T-cell (primary cell): ENCODE data around the gene PCLAF. TPM values are rescaled to one million over a fixed set of nuclear protein-coding genes. Genes with fewer than 3 reads are reported as not detected.
"Not testable (repeated sequence)": the region's sequence is repeated elsewhere in the genome, so short reads cannot be mapped to it uniquely, and the experiment has no call there.

Experiments used
- ATAC-seq, 4 experiments: fragments of 200-7000 bp in 3 of 4; fragments of 150-1000 bp in 1 of 4; cut with Tn5 transposase; replicated peaks in 1 of 4; 1 replicate in 3 of 4; 2 replicates in 1 of 4; pipeline ENCODE4 v1.10.0; 2021; ENCODE audit warnings: moderate library complexity in 3 of 4, mild to moderate bottlenecking in 2 of 4, moderate number of reproducible peaks in 1 of 4
- CTCF ChIA-PET, 2 donors: fragments of 300-600 bp; sonication (Branson Sonifier 250); formaldehyde crosslinking; loops; one replicate each; lab custom pipeline; 2022; ENCODE audit warnings: antibody characterized with exemption in 2 of 2; lab: Charles Lee
- POLR2A ChIA-PET, 2 donors: fragments of 300-600 bp; sonication (Branson Sonifier 250); formaldehyde crosslinking; loops; one replicate each; lab custom pipeline; 2022; ENCODE audit warnings: antibody characterized with exemption in 2 of 2; lab: Charles Lee
- DNase-seq, 35 experiments: peaks; one replicate each; pipeline versions ENCODE4 v3.0.0 to v3.0.0-alpha.2; 2013 to 2023
- H3K27ac ChIP-seq: one replicate; pipeline ENCODE4 v1.5.1; 2013; ENCODE audit warnings: low read length
- H3K27me3 ChIP-seq, 2 experiments: replicated peaks in 1 of 2; 1 replicate in 1 of 2; 2 replicates in 1 of 2; pipeline versions ENCODE4 v1.6.1 to v1.7.0; 2013; ENCODE audit warnings: low read length in 1 of 2, mixed read lengths in 1 of 2; ENCODE audit not compliant: control insufficient read depth in 2 of 2, insufficient read depth in 2 of 2; ENCODE audit errors: extremely low read depth in 1 of 2
- H3K36me3 ChIP-seq, 2 donors: 1 replicate in 1 of 2; 2 replicates in 1 of 2; pipeline versions ENCODE4 v1.6.1 to v1.7.0; 2013; ENCODE audit warnings: low read length in 1 of 2; ENCODE audit not compliant: control insufficient read depth in 2 of 2, insufficient read depth in 1 of 2; ENCODE audit errors: extremely low read depth in 1 of 2
- H3K4me1 ChIP-seq, 2 experiments: 1 replicate in 1 of 2; 2 replicates in 1 of 2; pipeline versions ENCODE4 v1.6.1 to v1.7.0; 2013; ENCODE audit warnings: low read length in 2 of 2, mixed read lengths in 1 of 2; ENCODE audit not compliant: insufficient read depth in 2 of 2, control insufficient read depth in 1 of 2; ENCODE audit errors: extremely low read depth in 1 of 2
- H3K4me3 ChIP-seq, 2 donors: 1 replicate in 1 of 2; 2 replicates in 1 of 2; pipeline versions ENCODE4 v1.5.1 to v1.7.0; 2013; ENCODE audit warnings: mild to moderate bottlenecking in 2 of 2, low read length in 1 of 2, moderate library complexity in 1 of 2; ENCODE audit not compliant: control insufficient read depth in 1 of 2; ENCODE audit errors: extremely low read depth in 1 of 2
- H3K9me3 ChIP-seq: 2 replicates; pipeline ENCODE4 v1.7.0; 2013
- H3K27ac Mint-ChIP-seq, 2 donors: one replicate each; pipeline ENCODE4 v1.8.0; 2020 to 2021; ENCODE audit warnings: mild to moderate bottlenecking in 2 of 2, mixed read lengths in 2 of 2
- H3K27me3 Mint-ChIP-seq, 2 donors: one replicate each; pipeline ENCODE4 v1.8.0; 2021 to 2022; ENCODE audit warnings: mixed read lengths in 2 of 2
- H3K36me3 Mint-ChIP-seq: one replicate; pipeline ENCODE4 v1.8.0; 2021; ENCODE audit warnings: mixed read lengths
- H3K4me1 Mint-ChIP-seq, 3 donors: one replicate each; pipeline ENCODE4 v1.8.0; 2020 to 2022; ENCODE audit warnings: mixed read lengths in 3 of 3, mild to moderate bottlenecking in 1 of 3
- H3K4me3 Mint-ChIP-seq, 3 donors: one replicate each; pipeline ENCODE4 v1.8.0; 2020 to 2022; ENCODE audit warnings: mild to moderate bottlenecking in 3 of 3, mixed read lengths in 3 of 3, moderate library complexity in 3 of 3
- H3K9me3 Mint-ChIP-seq, 3 donors: one replicate each; pipeline ENCODE4 v1.8.0; 2020 to 2022; ENCODE audit warnings: mixed read lengths in 3 of 3
- WGBS: methylation state at CpG from one replicate; pipeline ENCODE4 v1.1.5; 2013; ENCODE audit warnings: missing lambda C conversion rate; ENCODE audit not compliant: insufficient coverage; 5-methylcytosine and 5-hydroxymethylcytosine counted together
- total RNA-seq, 35 experiments: library from RNA in 6 of 35; stranded (reverse) in 6 of 35; fragments of 120-200 nt in 1 of 35; gene quantifications; one replicate each; pipeline versions ENCODE4 v1.2.1 to v1.2.4 and lab custom pipeline; 2013 to 2026

Gene PCLAF
- total RNA-seq, 5 donors from 2014 or later (not counting 1 experiment from before 2014, with no cell fraction given) = 0.96 to 2.4 (median 1.6) TPM

DNA sequence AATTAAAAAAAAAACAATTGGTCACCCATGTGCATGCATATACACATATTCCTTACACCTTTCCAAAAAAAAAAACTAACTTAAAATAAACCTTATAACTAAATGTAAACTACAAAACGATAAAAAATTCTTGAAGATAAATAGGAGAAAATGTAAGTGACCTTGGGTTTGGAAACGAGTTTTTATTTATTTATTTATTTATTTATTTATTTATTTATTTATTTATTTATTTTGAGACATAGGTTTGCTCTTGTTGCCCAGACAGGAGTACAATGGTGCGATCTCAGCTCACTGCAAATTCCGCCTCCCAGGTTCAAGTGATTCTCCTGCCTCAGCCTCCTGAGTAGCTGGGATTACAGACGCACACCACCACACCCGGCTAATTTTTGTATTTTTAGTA lies 35.0 kb downstream of the PCLAF start:
- ATAC-seq, H3K27ac ChIP-seq, H3K27me3 Mint-ChIP-seq, POLR2A ChIA-PET, DNase-seq, H3K9me3 ChIP-seq, CTCF ChIA-PET, H3K4me1 ChIP-seq, H3K4me3 Mint-ChIP-seq, H3K4me3 ChIP-seq, H3K27ac Mint-ChIP-seq, H3K9me3 Mint-ChIP-seq, H3K27me3 ChIP-seq: not testable (repeated sequence)
- H3K36me3 ChIP-seq = peaks cover 3 to 20% of the 10 kb centered on the region in 2 donors
- H3K36me3 Mint-ChIP-seq = peaks cover 31% of the 10 kb centered on the region
- peaks cover 30 to 39% (median 33%) of the 10 kb centered on the region in 3 donors for H3K4me1 Mint-ChIP-seq
- no CpG with 5 or more reads among the region's 6 CpGs for WGBS

DNA sequence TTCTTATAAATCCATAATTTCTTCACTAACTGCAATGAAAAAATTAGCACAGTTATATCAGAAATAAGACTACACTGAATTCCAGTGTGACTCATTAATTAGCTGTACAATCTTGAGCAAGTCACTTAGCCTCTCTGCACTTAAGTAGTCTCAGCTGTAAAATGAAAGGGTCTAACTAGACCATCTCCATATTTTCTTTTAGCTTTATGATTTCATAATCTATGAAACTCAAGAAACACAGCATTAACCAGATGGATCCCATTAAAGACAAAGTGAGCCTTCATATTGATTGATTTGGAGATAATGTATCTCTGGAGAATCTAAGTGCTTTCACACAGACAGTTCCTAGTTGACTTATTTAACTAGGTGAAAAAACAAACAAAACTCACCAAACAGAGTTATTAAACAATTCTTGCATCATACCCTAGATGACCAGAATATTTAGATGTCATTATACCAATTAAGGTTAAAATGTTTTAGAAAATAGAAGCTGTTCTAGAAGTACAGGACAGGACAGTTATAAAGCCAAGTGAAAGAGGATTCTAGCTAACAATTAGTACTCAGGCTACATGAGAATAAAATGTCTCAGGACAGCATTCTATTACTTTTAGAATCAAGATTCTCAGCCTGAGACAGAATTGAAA lies 36.5 kb downstream of the PCLAF start:
- Histone ChIP-seq H3K9me3 (no peaks in the 10 kb centered on the region), H3K27ac (no peak overlapping the region), H3K27me3 (no peaks in the 10 kb centered on the region), H3K36me3 (peaks cover 3 to 26% of the 10 kb centered on the region in 2 donors), H3K4me3 (no peak overlapping the region), H3K4me1 (no peaks in the 10 kb centered on the region)
- no peaks in the 10 kb centered on the region for H3K9me3 Mint-ChIP-seq
- ChIA-PET POLR2A (interaction anchor here in 1 of 2 donors (0.6 kb wide), 1 partner anchor 78 kb away, joined by 17 read pairs; no protein-coding TSS in a partner anchor), CTCF (no interaction called here)
- ATAC-seq = no peak
- no peaks in the 10 kb centered on the region for H3K27me3 Mint-ChIP-seq
- DNase-seq = no peak
- H3K36me3 Mint-ChIP-seq = peaks cover 36% of the 10 kb centered on the region
- peaks cover 29 to 39% (median 30%) of the 10 kb centered on the region in 3 donors for H3K4me1 Mint-ChIP-seq
- no peak overlapping the region for H3K27ac Mint-ChIP-seq
- no peak overlapping the region for H3K4me3 Mint-ChIP-seq

DNA sequence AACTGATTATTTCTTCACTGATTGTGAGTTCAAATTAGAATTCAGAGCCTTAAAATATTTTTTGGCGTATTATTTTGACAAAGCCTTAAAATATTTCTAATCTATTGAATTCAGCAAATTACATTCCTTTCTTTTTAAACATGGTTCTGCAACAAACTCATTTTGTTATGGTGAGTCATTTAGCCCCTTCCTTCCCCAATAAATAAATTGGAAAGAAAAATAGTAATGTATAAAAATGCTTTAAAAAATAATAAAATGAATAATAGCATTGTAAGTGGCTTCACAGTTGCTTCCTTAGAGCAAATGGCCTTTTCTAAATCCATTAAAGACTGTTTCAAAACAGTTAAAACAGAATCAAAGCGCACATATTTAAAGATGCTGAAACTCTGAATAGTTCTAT lies 37.4 kb downstream of the PCLAF start:
- CTCF ChIA-PET = no interaction called here
- H3K27ac Mint-ChIP-seq = no peak overlapping the region

DNA sequence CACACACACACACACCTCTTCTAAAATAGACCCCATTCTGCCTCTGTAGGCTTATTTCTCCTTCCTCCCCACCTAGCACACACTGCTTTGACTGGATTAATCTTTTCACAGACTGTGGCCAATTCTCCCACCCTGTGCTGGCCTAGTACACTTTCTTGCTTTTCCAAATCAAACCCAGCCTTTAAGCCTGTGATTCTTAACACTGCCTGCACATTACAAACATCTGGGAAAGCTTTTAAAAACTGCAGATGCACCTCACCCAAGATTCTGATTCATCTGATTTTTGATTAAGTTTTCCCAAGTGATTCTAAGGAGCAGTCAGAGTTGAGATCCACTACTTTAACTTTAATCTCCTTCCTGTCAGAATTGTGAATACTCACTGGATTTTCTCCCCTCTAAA lies 38.0 kb downstream of the PCLAF start:
- H3K27ac Mint-ChIP-seq = peak overlapping the region in 1 of 2 donors; percentile 1
- CTCF ChIA-PET = no interaction called here
- ATAC-seq = no peak

More for the DNA sequence above, 37.4 kb downstream of the PCLAF start:
- Histone ChIP-seq H3K36me3 (peaks cover 3 to 26% of the 10 kb centered on the region in 2 donors), H3K27me3 (no peaks in the 10 kb centered on the region), H3K27ac (no peak overlapping the region), H3K4me1 (no peaks in the 10 kb centered on the region), H3K4me3 (no peak overlapping the region), H3K9me3 (no peaks in the 10 kb centered on the region)
- Mint-ChIP-seq H3K4me3 (no peak overlapping the region), H3K4me1 (peaks cover 30 to 36% (median 30%) of the 10 kb centered on the region in 3 donors), H3K27me3 (no peaks in the 10 kb centered on the region), H3K36me3 (peaks cover 33% of the 10 kb centered on the region), H3K9me3 (no peaks in the 10 kb centered on the region)
- no CpG with 5 or more reads among the region's 2 CpGs for WGBS
- ATAC-seq = no peak
- POLR2A ChIA-PET = interaction anchor here in 1 of 2 donors (0.6 kb wide), 1 partner anchor 33 kb away, joined by 3 read pairs; no protein-coding TSS in a partner anchor
- DNase-seq = no peak

DNA sequence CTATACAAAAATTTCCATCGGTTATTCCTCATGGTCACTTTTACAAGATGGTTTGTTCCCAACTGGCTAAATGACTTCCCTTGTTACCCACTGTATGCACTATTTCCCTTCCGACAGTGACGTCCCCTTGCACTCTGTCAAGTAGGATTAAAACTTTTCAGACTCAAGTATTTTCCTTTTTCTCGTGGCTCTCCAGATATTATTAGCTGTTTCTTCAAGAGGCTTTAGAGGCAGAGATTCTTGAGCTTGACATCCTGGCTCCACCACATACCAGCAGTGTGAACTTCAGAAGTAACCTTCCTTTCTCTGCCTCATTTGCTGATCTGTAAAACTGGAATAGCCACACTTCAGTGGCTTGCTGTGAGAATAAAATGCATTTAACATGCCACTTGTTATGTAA lies 39.3 kb downstream of the PCLAF start:
- H3K27ac ChIP-seq = no peak overlapping the region
- no peak overlapping the region for H3K4me3 ChIP-seq
- H3K4me1 ChIP-seq = no peaks in the 10 kb centered on the region
- ChIA-PET CTCF (no interaction called here), POLR2A (no interaction called here)
- 100% methylated on average over 1 of the region's 4 CpGs for WGBS
- H3K9me3 Mint-ChIP-seq = no peaks in the 10 kb centered on the region
- H3K27me3 ChIP-seq = no peaks in the 10 kb centered on the region
- ATAC-seq = no peak
- H3K9me3 ChIP-seq = no peaks in the 10 kb centered on the region
- no peaks in the 10 kb centered on the region for H3K27me3 Mint-ChIP-seq
- peaks cover 28% of the 10 kb centered on the region for H3K36me3 Mint-ChIP-seq
- no peak overlapping the region for H3K4me3 Mint-ChIP-seq
- no peak overlapping the region for H3K27ac Mint-ChIP-seq
- H3K36me3 ChIP-seq = peaks cover 0 to 23% of the 10 kb centered on the region in 2 donors
- no peak for DNase-seq
- peaks cover 20 to 34% (median 29%) of the 10 kb centered on the region in 3 donors for H3K4me1 Mint-ChIP-seq

More for the DNA sequence above, 38.0 kb downstream of the PCLAF start:
- Histone ChIP-seq H3K27ac (no peak overlapping the region), H3K4me3 (no peak overlapping the region), H3K9me3 (no peaks in the 10 kb centered on the region), H3K27me3 (no peaks in the 10 kb centered on the region), H3K4me1 (no peaks in the 10 kb centered on the region), H3K36me3 (peaks cover 0 to 23% of the 10 kb centered on the region in 2 donors)
- no peaks in the 10 kb centered on the region for H3K27me3 Mint-ChIP-seq
- no peaks in the 10 kb centered on the region for H3K9me3 Mint-ChIP-seq
- H3K4me1 Mint-ChIP-seq = peaks cover 26 to 34% (median 29%) of the 10 kb centered on the region in 3 donors
- POLR2A ChIA-PET = interaction anchor here in 1 of 2 donors (0.6 kb wide), 2 partner anchors 20 to 34 kb away, joined by 3 read pairs; no protein-coding TSS in a partner anchor
- peaks cover 35% of the 10 kb centered on the region for H3K36me3 Mint-ChIP-seq
- DNase-seq = no peak
- no peak overlapping the region for H3K4me3 Mint-ChIP-seq

- H3K4me3 ChIP-seq = no peak overlapping the region
- Mint-ChIP-seq H3K4me3 (no peak overlapping the region), H3K4me1 (peaks cover 28 to 39% (median 35%) of the 10 kb centered on the region in 3 donors), H3K36me3 (peaks cover 21% of the 10 kb centered on the region), H3K27me3 (no peaks in the 10 kb centered on the region), H3K27ac (no peak overlapping the region), H3K9me3 (no peaks in the 10 kb centered on the region)
- peaks cover 0 to 3% of the 10 kb centered on the region in 2 experiments for H3K4me1 ChIP-seq
- POLR2A ChIA-PET = interaction anchor here in 1 of 2 donors (0.6 kb wide), 1 partner anchor 527 kb away, joined by 3 read pairs; no protein-coding TSS in a partner anchor
- H3K27me3 ChIP-seq = no peaks in the 10 kb centered on the region
- DNase-seq (no peak), ATAC-seq (no peak)
- peaks cover 0 to 23% of the 10 kb centered on the region in 2 donors for H3K36me3 ChIP-seq
- no CpG with 5 or more reads among the region's 1 CpG for WGBS
- CTCF ChIA-PET = no interaction called here
- no peaks in the 10 kb centered on the region for H3K9me3 ChIP-seq
- H3K27ac ChIP-seq = no peak overlapping the region
Observed at GRCh38 chr15:64340355-64340754, 40.9 kb downstream of the PCLAF start.
